ENCODE data around the gene SORCS2.

DNA sequence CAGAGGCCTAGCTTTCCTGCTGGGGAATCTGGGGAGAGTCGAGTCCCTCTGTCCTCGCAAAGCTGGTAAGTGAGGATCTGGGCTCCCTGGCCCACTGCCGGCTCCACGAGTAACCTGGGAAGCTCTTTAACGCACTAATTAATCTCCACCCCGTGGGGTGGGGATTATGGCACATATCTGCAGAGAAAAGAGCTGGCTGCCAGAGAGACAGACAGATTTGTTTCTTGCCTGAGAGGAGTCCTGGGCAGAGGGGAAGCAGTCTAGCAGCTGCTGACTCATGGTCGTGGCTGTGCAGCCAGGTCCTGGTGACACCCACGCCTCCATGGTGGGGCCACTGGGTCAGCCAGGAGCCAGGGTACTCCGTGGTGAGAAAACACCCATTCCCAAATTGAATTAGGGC is 14.0 kb downstream of the SORCS2 start:
- TF ChIP-seq, protein P1, sequence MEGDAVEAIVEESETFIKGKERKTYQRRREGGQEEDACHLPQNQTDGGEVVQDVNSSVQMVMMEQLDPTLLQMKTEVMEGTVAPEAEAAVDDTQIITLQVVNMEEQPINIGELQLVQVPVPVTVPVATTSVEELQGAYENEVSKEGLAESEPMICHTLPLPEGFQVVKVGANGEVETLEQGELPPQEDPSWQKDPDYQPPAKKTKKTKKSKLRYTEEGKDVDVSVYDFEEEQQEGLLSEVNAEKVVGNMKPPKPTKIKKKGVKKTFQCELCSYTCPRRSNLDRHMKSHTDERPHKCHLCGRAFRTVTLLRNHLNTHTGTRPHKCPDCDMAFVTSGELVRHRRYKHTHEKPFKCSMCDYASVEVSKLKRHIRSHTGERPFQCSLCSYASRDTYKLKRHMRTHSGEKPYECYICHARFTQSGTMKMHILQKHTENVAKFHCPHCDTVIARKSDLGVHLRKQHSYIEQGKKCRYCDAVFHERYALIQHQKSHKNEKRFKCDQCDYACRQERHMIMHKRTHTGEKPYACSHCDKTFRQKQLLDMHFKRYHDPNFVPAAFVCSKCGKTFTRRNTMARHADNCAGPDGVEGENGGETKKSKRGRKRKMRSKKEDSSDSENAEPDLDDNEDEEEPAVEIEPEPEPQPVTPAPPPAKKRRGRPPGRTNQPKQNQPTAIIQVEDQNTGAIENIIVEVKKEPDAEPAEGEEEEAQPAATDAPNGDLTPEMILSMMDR (IDR thresholded peaks at IDR 0.05) = no peak
- no peak for TF ChIP-seq POLR2A (IDR thresholded peaks at IDR 0.05)
